HEK293 (cell line): ENCODE results near the gene RFLNA.

Experiments
- CTCF ChIA-PET: fragments of 350-600 bp; formaldehyde crosslinking; extraction: SDS; loops from one replicate; lab custom pipeline; 2021; ENCODE audit warnings: antibody characterized with exemption; lab: Yijun Ruan, JAX
- POLR2A ChIA-PET: fragments of 300-600 bp; formaldehyde crosslinking; extraction: SDS; loops from one replicate; lab custom pipeline; 2020; ENCODE audit warnings: antibody characterized with exemption, inconsistent platforms; lab: Yijun Ruan, JAX
- H3K27ac ChIP-seq: fragments of 200-500 bp; sonication (Bioruptor generic); 2 replicates; pipeline ENCODE4 v1.5.1; 2014; ENCODE audit warnings: low read depth, low read length, control low read depth, inconsistent platforms; ENCODE audit errors: extremely low read depth
- H3K36me3 ChIP-seq, 2 experiments: fragments of 200-500 bp in 1 of 2; sonication (Bioruptor generic) in 1 of 2; 1 replicate in 1 of 2; 2 replicates in 1 of 2; pipeline ENCODE4 v1.5.1; 2014 to 2017; ENCODE audit warnings: inconsistent platforms in 2 of 2, low read length in 2 of 2; ENCODE audit not compliant: control insufficient read depth in 2 of 2, insufficient read depth in 1 of 2
- H3K4me1 ChIP-seq: fragments of 200-500 bp; sonication (Bioruptor generic); 2 replicates; pipeline ENCODE4 v1.5.1; 2014; ENCODE audit warnings: mild to moderate bottlenecking, low read length, inconsistent platforms; ENCODE audit not compliant: control insufficient read depth, insufficient read depth
- H3K4me3 ChIP-seq: 2 replicates; pipeline ENCODE4 v1.5.1; 2011; ENCODE audit warnings: low read depth, mild to moderate bottlenecking, control low read depth, low read length, moderate library complexity
- H3K9me3 ChIP-seq: fragments of 200-500 bp; sonication (Bioruptor generic); 2 replicates; pipeline ENCODE4 v1.5.1; 2014; ENCODE audit warnings: low read depth, low read length, inconsistent platforms; ENCODE audit not compliant: control insufficient read depth, insufficient read depth
- ATF2 ChIP-seq: fragments of 450-650 bp; formaldehyde crosslinking; IDR thresholded peaks from 2 replicates; pipeline ENCODE4 v1.5.1; 2016; ENCODE audit warnings: missing biosample characterization, missing genetic modification characterization, low read depth
- GLIS2 ChIP-seq: fragments of 450-650 bp; formaldehyde crosslinking; IDR thresholded peaks from 2 replicates; pipeline ENCODE4 v1.5.1; 2016; ENCODE audit warnings: missing biosample characterization, missing genetic modification characterization
- KLF8 ChIP-seq: fragments of 450-650 bp; formaldehyde crosslinking; IDR thresholded peaks from 2 replicates; pipeline ENCODE4 v1.5.1; 2016; ENCODE audit warnings: missing biosample characterization, missing genetic modification characterization
- OVOL3 ChIP-seq: fragments of 450-650 bp; formaldehyde crosslinking; IDR thresholded peaks from 2 replicates; pipeline ENCODE4 v1.5.1; 2016; ENCODE audit warnings: missing biosample characterization, missing genetic modification characterization
- PRDM4 ChIP-seq: fragments of 450-650 bp; formaldehyde crosslinking; IDR thresholded peaks from 2 replicates; pipeline ENCODE4 v1.5.1; 2017; ENCODE audit warnings: missing biosample characterization, missing genetic modification characterization
- ZBTB6 ChIP-seq: fragments of 450-650 bp; formaldehyde crosslinking; IDR thresholded peaks from 2 replicates; pipeline ENCODE4 v1.5.1; 2017; ENCODE audit warnings: missing biosample characterization, missing genetic modification characterization
- ZFP41 ChIP-seq: fragments of 450-650 bp; formaldehyde crosslinking; IDR thresholded peaks from 2 replicates; pipeline ENCODE4 v1.5.1; 2016; ENCODE audit warnings: missing biosample characterization, missing genetic modification characterization, borderline replicate concordance
- ZIC2 ChIP-seq: fragments of 450-650 bp; formaldehyde crosslinking; IDR thresholded peaks from 2 replicates; pipeline ENCODE4 v1.5.1; 2016; ENCODE audit warnings: missing biosample characterization, missing genetic modification characterization
- ZNF2 ChIP-seq: fragments of 450-650 bp; formaldehyde crosslinking; IDR thresholded peaks from 2 replicates; pipeline ENCODE4 v1.5.1; 2016; ENCODE audit warnings: missing biosample characterization, missing genetic modification characterization
- ZNF24 ChIP-seq: fragments of 450-650 bp; formaldehyde crosslinking; IDR thresholded peaks from 2 replicates; pipeline ENCODE4 v1.5.1; 2016; ENCODE audit warnings: missing biosample characterization, missing genetic modification characterization
- ZNF266 ChIP-seq: fragments of 450-650 bp; formaldehyde crosslinking; IDR thresholded peaks from 2 replicates; pipeline ENCODE4 v1.5.1; 2016; ENCODE audit warnings: missing biosample characterization, missing genetic modification characterization, low read depth
- ZNF548 ChIP-seq: fragments of 450-650 bp; formaldehyde crosslinking; IDR thresholded peaks from 2 replicates; pipeline ENCODE4 v1.5.1; 2016; ENCODE audit warnings: missing biosample characterization, missing genetic modification characterization
- ZNF660 ChIP-seq: fragments of 450-650 bp; IDR thresholded peaks from 2 replicates; pipeline ENCODE4 v1.5.1; 2018; ENCODE audit warnings: missing biosample characterization, mild to moderate bottlenecking, missing genetic modification characterization
- ZNF768 ChIP-seq: fragments of 450-650 bp; formaldehyde crosslinking; IDR thresholded peaks from 2 replicates; pipeline ENCODE4 v1.5.1; 2018; ENCODE audit warnings: missing biosample characterization, mild to moderate bottlenecking, missing genetic modification characterization
- ZNF776 ChIP-seq: fragments of 450-650 bp; formaldehyde crosslinking; IDR thresholded peaks from 2 replicates; pipeline ENCODE4 v1.5.0; 2017; ENCODE audit warnings: missing biosample characterization, missing genetic modification characterization, borderline replicate concordance
- TF ChIP-seq, protein P1 (sequence below): fragments of 450-650 bp; formaldehyde crosslinking; IDR thresholded peaks from 2 replicates; pipeline ENCODE4 v1.5.1; 2016; ENCODE audit warnings: missing biosample characterization, missing genetic modification characterization
- TF ChIP-seq, protein P2 (sequence below): fragments of 450-650 bp; IDR thresholded peaks from 2 replicates; pipeline ENCODE4 v1.5.1; 2018; ENCODE audit warnings: missing biosample characterization, mild to moderate bottlenecking, missing genetic modification characterization
- TF ChIP-seq, protein P3 (sequence below): fragments of 450-650 bp; formaldehyde crosslinking; IDR thresholded peaks from 2 replicates; pipeline ENCODE4 v1.5.1; 2016; ENCODE audit warnings: missing biosample characterization, missing genetic modification characterization

RFLNA gene

GRCh38 chr12:124361074-124361970 is 66.4 kb downstream of the RFLNA start (continued):
- TF ChIP-seq ZBTB6 (tag by site-specific recombination) (no peak), PRDM4 (no peak)

- CTCF ChIA-PET, result no interaction called here
- Histone ChIP-seq H3K4me3 (no peak overlapping the region), H3K36me3 (peaks cover 0 to 46% of the 10 kb centered on the region in 2 experiments; a peak in 1 of 3 replicates)
- POLR2A ChIA-PET, result interaction anchor here (0.8 kb wide), 1 partner anchor 9 kb away, joined by 3 read pairs; no protein-coding TSS in a partner anchor
- TF ChIP-seq, protein P1, sequence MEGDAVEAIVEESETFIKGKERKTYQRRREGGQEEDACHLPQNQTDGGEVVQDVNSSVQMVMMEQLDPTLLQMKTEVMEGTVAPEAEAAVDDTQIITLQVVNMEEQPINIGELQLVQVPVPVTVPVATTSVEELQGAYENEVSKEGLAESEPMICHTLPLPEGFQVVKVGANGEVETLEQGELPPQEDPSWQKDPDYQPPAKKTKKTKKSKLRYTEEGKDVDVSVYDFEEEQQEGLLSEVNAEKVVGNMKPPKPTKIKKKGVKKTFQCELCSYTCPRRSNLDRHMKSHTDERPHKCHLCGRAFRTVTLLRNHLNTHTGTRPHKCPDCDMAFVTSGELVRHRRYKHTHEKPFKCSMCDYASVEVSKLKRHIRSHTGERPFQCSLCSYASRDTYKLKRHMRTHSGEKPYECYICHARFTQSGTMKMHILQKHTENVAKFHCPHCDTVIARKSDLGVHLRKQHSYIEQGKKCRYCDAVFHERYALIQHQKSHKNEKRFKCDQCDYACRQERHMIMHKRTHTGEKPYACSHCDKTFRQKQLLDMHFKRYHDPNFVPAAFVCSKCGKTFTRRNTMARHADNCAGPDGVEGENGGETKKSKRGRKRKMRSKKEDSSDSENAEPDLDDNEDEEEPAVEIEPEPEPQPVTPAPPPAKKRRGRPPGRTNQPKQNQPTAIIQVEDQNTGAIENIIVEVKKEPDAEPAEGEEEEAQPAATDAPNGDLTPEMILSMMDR (tag by site-specific recombination), result no peak
- no peak for TF ChIP-seq OVOL3
- peak; percentile 46 for TF ChIP-seq ZIC2 (tag by site-specific recombination)
- no peak for TF ChIP-seq ZNF266 (tag by site-specific recombination)
- TF ChIP-seq, all 188 proteins: peak for 1
- Histone ChIP-seq H3K9me3 (no peaks in the 10 kb centered on the region), H3K4me1 (no peaks in the 10 kb centered on the region), H3K27ac (no peak overlapping the region)
These were observed 67.1 kb downstream of the RFLNA start for GRCh38 chr12:124361996-124362395.

DNA sequence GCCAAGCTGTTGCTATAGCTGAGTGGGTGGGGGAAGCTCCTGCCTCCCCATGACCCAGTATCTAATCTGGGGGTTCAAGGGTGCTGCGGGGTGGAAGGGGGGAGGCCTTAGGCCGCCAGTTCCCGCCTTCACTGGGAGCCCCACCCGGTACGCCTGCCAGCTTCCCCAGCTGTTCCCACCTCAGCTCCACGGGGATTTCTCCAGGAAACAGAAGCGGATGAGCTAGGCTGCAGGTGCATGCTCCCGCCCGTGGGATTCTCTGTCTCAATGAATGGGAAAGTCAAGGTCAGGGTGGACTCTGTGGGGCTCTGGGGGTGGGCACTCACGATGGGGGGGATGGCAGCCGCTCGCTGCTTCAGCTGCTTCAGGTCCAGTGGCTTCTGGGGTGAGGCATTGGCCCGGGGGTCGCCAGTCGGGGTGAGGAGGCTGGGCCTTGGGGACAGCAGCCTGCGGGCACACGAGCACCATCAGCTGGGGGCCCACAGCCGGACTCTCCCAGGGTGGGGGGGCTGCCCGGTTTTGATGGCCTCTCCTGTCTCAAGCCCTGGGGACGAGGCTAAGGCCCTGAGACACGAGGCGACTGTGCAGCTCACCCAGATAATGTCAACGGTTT is 68.6 kb downstream of the RFLNA start:
- Histone ChIP-seq H3K4me1 (no peaks in the 10 kb centered on the region), H3K36me3 (peaks cover 0 to 31% of the 10 kb centered on the region in 2 experiments; a peak in 1 of 3 replicates), H3K27ac (no peak overlapping the region)
- CTCF ChIA-PET, result no interaction called here
- POLR2A ChIA-PET, result no interaction called here
- TF ChIP-seq ZNF776 (tag by site-specific recombination) (no peak), GLIS2 (peak; percentile 15; the same call in 1 of the 2 replicates)
- TF ChIP-seq, protein P2, sequence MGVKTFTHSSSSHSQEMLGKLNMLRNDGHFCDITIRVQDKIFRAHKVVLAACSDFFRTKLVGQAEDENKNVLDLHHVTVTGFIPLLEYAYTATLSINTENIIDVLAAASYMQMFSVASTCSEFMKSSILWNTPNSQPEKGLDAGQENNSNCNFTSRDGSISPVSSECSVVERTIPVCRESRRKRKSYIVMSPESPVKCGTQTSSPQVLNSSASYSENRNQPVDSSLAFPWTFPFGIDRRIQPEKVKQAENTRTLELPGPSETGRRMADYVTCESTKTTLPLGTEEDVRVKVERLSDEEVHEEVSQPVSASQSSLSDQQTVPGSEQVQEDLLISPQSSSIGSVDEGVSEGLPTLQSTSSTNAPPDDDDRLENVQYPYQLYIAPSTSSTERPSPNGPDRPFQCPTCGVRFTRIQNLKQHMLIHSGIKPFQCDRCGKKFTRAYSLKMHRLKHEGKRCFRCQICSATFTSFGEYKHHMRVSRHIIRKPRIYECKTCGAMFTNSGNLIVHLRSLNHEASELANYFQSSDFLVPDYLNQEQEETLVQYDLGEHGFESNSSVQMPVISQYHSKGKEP (tag by site-specific recombination), result no peak
- TF ChIP-seq, all 188 proteins: peak for 1
- Histone ChIP-seq H3K9me3 (no peaks in the 10 kb centered on the region), H3K4me3 (no peak overlapping the region)

DNA sequence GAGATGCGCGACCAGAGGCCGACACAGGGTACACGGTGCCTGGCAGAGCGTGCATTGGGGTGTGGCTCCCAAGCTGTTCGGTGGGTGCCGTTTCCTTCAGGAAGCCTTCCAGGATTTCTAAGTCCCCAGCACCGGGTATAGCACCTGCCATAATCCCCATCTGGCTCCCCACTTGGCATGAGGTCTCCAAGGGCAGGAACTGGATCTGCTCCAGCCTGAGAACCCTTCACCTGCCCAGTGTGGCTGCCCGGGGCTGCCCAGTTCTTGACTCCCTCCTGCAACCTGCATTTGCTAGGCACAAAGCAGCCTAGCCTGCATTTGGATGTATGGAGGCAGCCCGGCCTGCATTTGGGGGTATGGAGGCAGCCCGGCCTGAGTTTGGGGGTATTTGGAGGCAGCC is 69.7 kb downstream of the RFLNA start:
- ChIA-PET POLR2A (no interaction called here), CTCF (no interaction called here)
- Histone ChIP-seq H3K9me3 (no peaks in the 10 kb centered on the region), H3K27ac (no peak overlapping the region), H3K4me3 (no peak overlapping the region), H3K4me1 (no peaks in the 10 kb centered on the region), H3K36me3 (peaks cover 0 to 25% of the 10 kb centered on the region in 2 experiments; a peak in 1 of 3 replicates)
- TF ChIP-seq ZNF768 (tag by site-specific recombination) (no peak), ATF2 (tag by site-specific recombination) (no peak), ZNF24 (tag by site-specific recombination) (no peak), ZNF548 (tag by site-specific recombination) (no peak), ZNF660 (tag by site-specific recombination) (no peak), KLF8 (tag by site-specific recombination) (no peak), ZNF2 (tag by site-specific recombination) (no peak), ZFP41 (tag by site-specific recombination) (no peak)
- TF ChIP-seq, protein P3, sequence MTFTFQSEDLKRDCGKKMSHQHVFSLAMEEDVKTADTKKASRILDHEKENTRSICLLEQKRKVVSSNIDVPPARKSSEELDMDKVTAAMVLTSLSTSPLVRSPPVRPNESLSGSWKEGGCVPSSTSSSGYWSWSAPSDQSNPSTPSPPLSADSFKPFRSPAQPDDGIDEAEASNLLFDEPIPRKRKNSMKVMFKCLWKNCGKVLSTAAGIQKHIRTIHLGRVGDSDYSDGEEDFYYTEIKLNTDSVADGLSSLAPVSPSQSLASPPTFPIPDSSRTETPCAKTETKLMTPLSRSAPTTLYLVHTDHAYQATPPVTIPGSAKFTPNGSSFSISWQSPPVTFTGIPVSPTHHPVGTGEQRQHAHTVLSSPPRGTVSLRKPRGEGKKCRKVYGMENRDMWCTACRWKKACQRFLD (tag by site-specific recombination), result no peak
